GM12874 (cell line): ENCODE data around the gene ST14.

Experiments
- TF ChIP-seq, protein P1 (sequence below): IDR thresholded peaks from 2 replicates; pipeline ENCODE4 v1.5.1; 2011; ENCODE audit warnings: low read depth, mild to moderate bottlenecking, control low read depth, low read length, moderate library complexity; ENCODE audit not compliant: insufficient read depth

ST14 gene

DNA sequence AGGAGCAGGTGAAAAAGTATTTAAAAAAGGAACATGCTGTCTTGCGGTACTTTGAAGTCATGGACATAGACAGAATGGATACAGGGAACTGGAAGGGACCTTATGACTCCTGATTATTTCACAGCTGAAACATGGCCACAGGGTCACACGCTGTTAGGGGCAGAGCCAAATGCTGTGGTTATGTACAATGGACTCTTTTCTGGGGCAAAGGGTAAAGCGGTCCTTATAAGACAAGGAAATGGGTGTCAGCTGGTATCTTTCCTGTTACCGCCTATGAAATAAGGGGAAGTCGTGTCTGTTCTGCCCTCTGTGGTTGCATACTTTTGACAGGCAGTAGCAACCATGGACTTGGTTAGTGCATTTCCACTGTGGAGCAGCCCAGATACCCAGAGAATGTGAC lies 12.8 kb upstream of the ST14 start:
- TF ChIP-seq, protein P1, sequence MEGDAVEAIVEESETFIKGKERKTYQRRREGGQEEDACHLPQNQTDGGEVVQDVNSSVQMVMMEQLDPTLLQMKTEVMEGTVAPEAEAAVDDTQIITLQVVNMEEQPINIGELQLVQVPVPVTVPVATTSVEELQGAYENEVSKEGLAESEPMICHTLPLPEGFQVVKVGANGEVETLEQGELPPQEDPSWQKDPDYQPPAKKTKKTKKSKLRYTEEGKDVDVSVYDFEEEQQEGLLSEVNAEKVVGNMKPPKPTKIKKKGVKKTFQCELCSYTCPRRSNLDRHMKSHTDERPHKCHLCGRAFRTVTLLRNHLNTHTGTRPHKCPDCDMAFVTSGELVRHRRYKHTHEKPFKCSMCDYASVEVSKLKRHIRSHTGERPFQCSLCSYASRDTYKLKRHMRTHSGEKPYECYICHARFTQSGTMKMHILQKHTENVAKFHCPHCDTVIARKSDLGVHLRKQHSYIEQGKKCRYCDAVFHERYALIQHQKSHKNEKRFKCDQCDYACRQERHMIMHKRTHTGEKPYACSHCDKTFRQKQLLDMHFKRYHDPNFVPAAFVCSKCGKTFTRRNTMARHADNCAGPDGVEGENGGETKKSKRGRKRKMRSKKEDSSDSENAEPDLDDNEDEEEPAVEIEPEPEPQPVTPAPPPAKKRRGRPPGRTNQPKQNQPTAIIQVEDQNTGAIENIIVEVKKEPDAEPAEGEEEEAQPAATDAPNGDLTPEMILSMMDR, result no peak

DNA sequence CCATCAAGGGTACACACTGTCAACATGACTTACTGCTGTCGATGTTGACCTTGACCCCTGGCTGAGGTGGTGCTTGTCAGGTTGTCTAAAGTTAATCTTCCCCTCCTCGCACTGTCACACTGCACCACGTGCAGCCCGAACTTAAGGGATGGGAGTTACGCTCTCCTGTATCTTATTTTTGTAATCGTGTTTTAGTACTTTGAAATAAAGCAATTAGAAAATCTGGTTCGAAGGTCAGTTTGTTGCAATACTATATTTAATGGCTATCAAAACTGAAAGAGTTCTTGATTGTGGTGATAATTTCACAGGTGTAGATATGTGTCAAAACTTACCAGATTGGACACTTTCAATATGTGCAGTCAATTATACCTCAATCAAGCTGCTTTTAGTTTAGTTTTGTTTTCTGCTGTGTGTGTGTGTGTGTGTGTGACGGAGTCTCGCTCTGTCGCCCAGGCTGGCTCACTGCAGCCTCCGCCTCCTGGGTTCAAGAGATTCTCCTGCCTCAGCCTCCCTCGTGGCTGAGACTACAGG lies 10.7 kb upstream of the ST14 start:
- TF ChIP-seq, protein P1, result no peak

DNA sequence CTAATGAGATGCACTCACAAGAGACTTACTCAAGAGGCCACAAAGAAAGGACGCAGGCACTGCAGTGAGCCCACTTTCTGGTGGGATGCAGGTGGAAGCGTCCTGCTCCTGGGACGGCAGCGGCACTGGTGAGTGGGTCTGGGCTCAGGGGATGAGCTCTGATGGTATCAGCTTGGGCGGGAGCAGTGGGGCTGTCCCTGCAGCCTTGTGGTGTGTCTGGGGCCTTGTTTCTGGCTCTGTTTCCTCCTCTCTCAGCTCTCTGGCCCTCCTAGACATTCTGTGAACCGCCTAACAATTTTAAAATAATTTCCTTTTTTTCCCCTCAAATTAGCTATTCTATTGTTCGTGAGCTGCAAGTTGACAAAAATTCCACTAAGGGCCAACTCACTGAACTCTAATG lies 8.8 kb upstream of the ST14 start:
- TF ChIP-seq, protein P1, result no peak

DNA sequence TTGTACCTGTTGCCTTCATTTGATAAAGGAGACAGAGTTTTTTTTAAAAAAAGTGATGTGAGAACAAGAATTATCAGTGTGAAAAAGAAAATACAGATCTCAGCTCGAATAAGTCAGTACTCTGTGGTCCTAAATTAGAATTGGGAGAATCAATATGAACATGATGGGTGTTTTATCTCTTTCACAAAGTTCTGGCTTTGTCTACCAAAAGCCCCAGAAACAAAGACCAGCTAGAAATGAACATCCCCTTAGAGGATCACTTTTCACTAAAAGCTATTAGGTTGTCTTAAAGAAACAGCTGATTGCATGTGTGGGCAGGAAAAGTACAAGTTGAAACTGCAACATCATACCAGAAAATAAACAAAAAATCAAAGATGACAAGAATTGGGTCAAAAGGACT lies 8.4 kb upstream of the ST14 start:
- TF ChIP-seq, protein P1, result no peak

DNA sequence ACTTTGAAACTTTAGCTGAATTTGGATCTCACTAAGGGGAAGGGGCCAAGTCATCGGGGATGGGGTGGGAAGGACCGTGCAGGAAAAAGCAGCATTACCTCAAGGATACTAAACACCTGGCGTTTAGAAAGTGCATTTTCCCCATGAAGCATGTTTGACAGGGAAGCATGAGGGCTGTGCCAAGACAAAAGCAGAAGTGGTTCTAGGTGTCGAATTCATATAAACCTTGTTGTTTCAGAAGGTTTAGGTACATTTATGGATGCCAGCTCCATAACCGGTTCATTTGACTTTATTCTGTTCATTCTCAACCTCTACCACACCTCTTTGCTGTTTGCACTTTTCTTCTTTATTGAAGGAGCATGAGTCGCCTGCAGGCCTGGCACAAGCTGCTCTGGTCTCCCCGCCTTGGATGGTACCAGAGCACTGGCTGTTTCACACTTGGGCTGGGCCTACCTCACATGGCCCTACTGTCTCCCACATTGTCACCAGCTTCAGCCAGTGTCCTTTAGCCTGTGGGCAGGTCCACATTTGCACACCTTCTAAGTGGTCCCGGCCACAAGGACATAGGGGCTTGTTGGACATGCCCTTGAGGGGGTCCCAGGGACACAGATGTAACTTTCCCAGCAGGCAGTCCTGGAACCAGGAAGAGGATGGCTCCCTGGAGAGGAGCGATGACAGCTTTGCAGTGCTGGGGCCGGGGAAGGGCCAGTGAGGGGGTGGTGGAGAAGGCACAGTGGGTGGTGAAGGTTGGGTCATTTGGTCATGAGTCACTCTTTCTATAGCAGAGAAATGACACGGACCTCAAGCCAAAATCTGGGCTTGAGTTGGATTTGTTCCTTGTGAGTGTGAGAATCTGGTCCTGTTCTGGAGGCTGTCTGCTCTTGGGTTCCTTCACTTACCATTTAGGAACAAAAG lies 3.2 kb upstream of the ST14 start:
- TF ChIP-seq, protein P1, result no peak

DNA sequence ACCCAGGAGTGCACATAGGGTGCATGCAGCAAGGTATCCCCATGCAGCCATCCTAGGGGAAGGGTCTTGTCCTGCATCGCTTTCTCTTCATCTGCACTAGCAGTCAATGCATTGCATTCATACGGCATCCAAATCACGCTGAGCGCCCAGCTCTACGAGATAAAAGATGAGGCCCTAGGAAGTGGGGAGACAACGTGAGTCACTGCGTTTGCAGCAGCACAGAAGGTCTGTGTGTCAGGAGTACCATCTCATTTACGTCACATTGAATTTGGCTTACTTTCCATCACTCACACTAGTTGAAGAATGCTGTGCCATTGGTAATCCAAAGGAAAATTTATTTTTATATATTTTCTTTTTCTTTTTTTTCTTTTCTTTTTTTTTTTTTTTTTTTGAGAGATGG lies 2.5 kb upstream of the ST14 start:
- TF ChIP-seq, protein P1, result no peak

DNA sequence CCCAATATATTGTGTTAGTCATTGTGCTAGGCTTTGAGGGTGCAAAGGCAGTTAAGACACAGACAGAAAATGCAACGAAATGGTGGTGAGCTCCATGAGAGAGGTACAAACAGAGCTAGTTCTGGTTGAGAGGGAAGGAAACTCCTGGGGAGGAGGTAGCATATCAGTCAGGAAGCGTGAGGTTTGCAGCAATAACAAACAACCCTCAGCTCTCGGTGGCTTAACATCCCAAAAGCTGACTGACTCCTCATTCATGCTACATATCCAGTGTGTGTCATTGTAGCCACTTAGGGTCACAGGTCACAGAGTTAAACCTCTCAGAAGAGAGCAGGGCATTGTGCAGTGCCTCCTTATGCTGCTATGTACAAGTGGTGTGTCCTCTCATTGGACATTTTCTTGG lies 1.7 kb upstream of the ST14 start:
- TF ChIP-seq, protein P1, result no peak
